ENCODE data around the gene ZBTB38. TPM values are rescaled to one million over a fixed set of nuclear protein-coding genes. Genes with fewer than 3 reads are reported as not detected.

The ZBTB38 gene
- total and polyA plus RNA-seq, 3 donors from 2014 or later = 66.7 to 167 (median 131) TPM

- intact Hi-C loops (cut with DNase I; ENCODE audit: low total_unique reads) = no loop called here
- H3K27me3 ChIP-seq = no peaks in the 10 kb centered on the region
- H3K9me3 ChIP-seq = no peaks in the 10 kb centered on the region
- H3K4me1 ChIP-seq = peaks cover 32% of the 10 kb centered on the region
- peak overlapping the region in 1 of 2 donors; percentile 99 for H3K27ac ChIP-seq
- no peaks in the 10 kb centered on the region for H3K36me3 ChIP-seq (ENCODE audit: low read depth, missing control alignments)
- WGBS, 2 donors = 94% methylated on average over 3 of the region's 3 CpGs
- H3K4me3 ChIP-seq = no peak overlapping the region
- no peak for DNase-seq
- TF ChIP-seq POLR2A (IDR thresholded peaks at IDR 0.05) (no peak), CTCF (IDR thresholded peaks at IDR 0.05) (no peak)
Measured at GRCh38 chr3:141405025-141405424, 36.7 kb downstream of the ZBTB38 start.

GRCh38 chr3:141405591-141405990 lies 37.3 kb downstream of the ZBTB38 start:
- peaks cover 35% of the 10 kb centered on the region for H3K4me1 ChIP-seq

GRCh38 chr3:141406265-141406664 lies 38.0 kb downstream of the ZBTB38 start:
- no peaks in the 10 kb centered on the region for H3K36me3 ChIP-seq (ENCODE audit: low read depth, missing control alignments)
- no peaks in the 10 kb centered on the region for H3K27me3 ChIP-seq
- intact Hi-C loops (cut with DNase I; ENCODE audit: low total_unique reads) = no loop called here
- DNase-seq = no peak
- H3K4me1 ChIP-seq = peaks cover 39% of the 10 kb centered on the region
- no peak overlapping the region for H3K4me3 ChIP-seq
- H3K9me3 ChIP-seq = no peaks in the 10 kb centered on the region
- TF ChIP-seq CTCF (IDR thresholded peaks at IDR 0.05) = no peak
- no peak for TF ChIP-seq POLR2A (IDR thresholded peaks at IDR 0.05)
- H3K27ac ChIP-seq = peak overlapping the region in 1 of 2 donors; percentile 96
- 92 to 98% methylated on average over 2 of the region's 2 CpGs for WGBS, 2 donors

More at GRCh38 chr3:141405591-141405990, 37.3 kb downstream of the ZBTB38 start:
- DNase-seq = no peak
- no peaks in the 10 kb centered on the region for H3K36me3 ChIP-seq (ENCODE audit: low read depth, missing control alignments)
- intact Hi-C loops (cut with DNase I; ENCODE audit: low total_unique reads) = no loop called here
- TF ChIP-seq CTCF (IDR thresholded peaks at IDR 0.05) (no peak), POLR2A (IDR thresholded peaks at IDR 0.05) (no peak)
- no peaks in the 10 kb centered on the region for H3K9me3 ChIP-seq
- 93% methylated on average over 4 of the region's 4 CpGs for WGBS, 2 donors
- no peaks in the 10 kb centered on the region for H3K27me3 ChIP-seq
- peak overlapping the region in 1 of 2 donors; percentile 99 for H3K27ac ChIP-seq
- no peak overlapping the region for H3K4me3 ChIP-seq

GRCh38 chr3:141407047-141407446 lies 38.7 kb downstream of the ZBTB38 start:
- no peak for TF ChIP-seq CTCF (IDR thresholded peaks at IDR 0.05)
- TF ChIP-seq POLR2A (IDR thresholded peaks at IDR 0.05) = no peak
- DNase-seq = no peak
- H3K27ac ChIP-seq = peak overlapping the region in 1 of 2 donors; percentile 96
- H3K9me3 ChIP-seq = no peaks in the 10 kb centered on the region
- H3K4me1 ChIP-seq = peaks cover 40% of the 10 kb centered on the region
- no peaks in the 10 kb centered on the region for H3K36me3 ChIP-seq (ENCODE audit: low read depth, missing control alignments)
- 86 to 90% methylated on average over 4 of the region's 4 CpGs for whole genome bisulfite sequencing, 2 donors
- H3K4me3 ChIP-seq = no peak overlapping the region
- intact Hi-C loops (cut with DNase I; ENCODE audit: low total_unique reads) = no loop called here
- H3K27me3 ChIP-seq = no peaks in the 10 kb centered on the region

GRCh38 chr3:141407825-141408224 lies 39.5 kb downstream of the ZBTB38 start:
- 92 to 96% methylated on average over 2 of the region's 2 CpGs for WGBS, 2 donors
- peak overlapping the region in 1 of 2 donors; percentile 96 for H3K27ac ChIP-seq
- no peak for TF ChIP-seq POLR2A (IDR thresholded peaks at IDR 0.05)
- no peak for TF ChIP-seq CTCF (IDR thresholded peaks at IDR 0.05)
- H3K9me3 ChIP-seq = no peaks in the 10 kb centered on the region
- H3K36me3 ChIP-seq (ENCODE audit: low read depth, missing control alignments) = no peaks in the 10 kb centered on the region
- no peaks in the 10 kb centered on the region for H3K27me3 ChIP-seq
- H3K4me1 ChIP-seq = peaks cover 43% of the 10 kb centered on the region
- no peak overlapping the region for H3K4me3 ChIP-seq
- DNase-seq = no peak
- intact Hi-C loops (cut with DNase I; ENCODE audit: low total_unique reads) = no loop called here
